Glomerular endothelial cell (primary cell): ENCODE results near the gene CBY2. TPM values are rescaled to one million over a fixed set of nuclear protein-coding genes. Genes with fewer than 3 reads are reported as not detected.
"Not testable (repeated sequence)": the region's sequence is repeated elsewhere in the genome, so short reads cannot be mapped to it uniquely, and the experiment has no call there.

Experiments used
- DNase-seq: peaks from one replicate; pipeline ENCODE4 v3.0.0-alpha.2; 2011; ENCODE audit warnings: low read depth, low spot score; ENCODE audit errors: extremely low read depth
- total RNA-seq: library from RNA; depleted of rRNA; stranded (reverse); fragments of >200 nt; gene quantifications from 2 replicates; pipeline ENCODE4 v1.2.3, GENCODE V29; 2015

CBY2 gene
- total RNA-seq, result not detected in 2 replicates

- DNase-seq, result no peak
These were observed at the start of gene CBY2 for GRCh38 chr13:45702088-45702487. CBY2 (plus strand) TSS chr13:45702320; CDS start chr13:45702391, 71 bp downstream.

- no peak for DNase-seq
These were observed 47.3 kb upstream of the CBY2 start for GRCh38 chr13:45654633-45655349.

GRCh38 chr13:45658586-45659235, 43.4 kb upstream of the CBY2 start:
- no peak for DNase-seq

- DNase-seq, result no peak
These were observed 42.6 kb upstream of the CBY2 start for GRCh38 chr13:45659536-45659935.

GRCh38 chr13:45660458-45660857, 41.7 kb upstream of the CBY2 start:
- DNase-seq, result not testable (repeated sequence)

- DNase-seq, result no peak
These were observed 40.0 kb upstream of the CBY2 start for GRCh38 chr13:45662162-45662561.

GRCh38 chr13:45662903-45663302, 39.2 kb upstream of the CBY2 start:
- not testable (repeated sequence) for DNase-seq

- not testable (repeated sequence) for DNase-seq
These were observed 32.5 kb upstream of the CBY2 start for GRCh38 chr13:45669626-45670025.

GRCh38 chr13:45670189-45670885, 31.8 kb upstream of the CBY2 start:
- no peak for DNase-seq

GRCh38 chr13:45674908-45675307, 27.2 kb upstream of the CBY2 start:
- DNase-seq, result no peak

- no peak for DNase-seq
These were observed 23.8 kb upstream of the CBY2 start for GRCh38 chr13:45678282-45678681.

- no peak for DNase-seq
These were observed 21.0 kb upstream of the CBY2 start for GRCh38 chr13:45681113-45681512.

GRCh38 chr13:45682494-45683008, 19.6 kb upstream of the CBY2 start:
- DNase-seq, result no peak

GRCh38 chr13:45683701-45684100, 18.4 kb upstream of the CBY2 start:
- DNase-seq, result no peak

- DNase-seq, result no peak
These were observed 13.5 kb upstream of the CBY2 start for GRCh38 chr13:45688577-45688976.

- DNase-seq, result no peak
These were observed 11.5 kb upstream of the CBY2 start for GRCh38 chr13:45690636-45691035.

- no peak for DNase-seq
These were observed 10.9 kb upstream of the CBY2 start for GRCh38 chr13:45691251-45691650.

- no peak for DNase-seq
These were observed 10.5 kb upstream of the CBY2 start for GRCh38 chr13:45691667-45692066.

GRCh38 chr13:45695198-45695730, 6.9 kb upstream of the CBY2 start:
- DNase-seq, result no peak

GRCh38 chr13:45696610-45697226, 5.4 kb upstream of the CBY2 start:
- DNase-seq, result no peak
